Activated CD8-positive, alpha-beta memory T cell treated with anti-CD3 and anti-CD28 coated beads for 36 hours (primary cell): Measurements from ENCODE around the gene ALDH7A1. TPM values are rescaled to one million over a fixed set of nuclear protein-coding genes. Genes with fewer than 3 reads are reported as not detected.

Source experiments
- CTCF ChIA-PET: fragments of 350-600 bp; sonication (Branson Sonifier 250); formaldehyde crosslinking; loops from one replicate; lab custom pipeline; 2021; ENCODE audit warnings: antibody characterized with exemption; lab: Charles Lee
- POLR2A ChIA-PET: fragments of 350-600 bp; sonication (Branson Sonifier 250); formaldehyde crosslinking; loops from one replicate; lab custom pipeline; 2021; ENCODE audit warnings: antibody characterized with exemption; lab: Charles Lee
- total RNA-seq, 2 experiments: library from RNA; stranded (reverse); gene quantifications; one replicate each; pipeline ENCODE4 v1.2.3, GENCODE V29; 2021

Gene ALDH7A1
- total RNA-seq, 2 experiments from 2014 or later, result 6.6 to 6.8 TPM

DNA sequence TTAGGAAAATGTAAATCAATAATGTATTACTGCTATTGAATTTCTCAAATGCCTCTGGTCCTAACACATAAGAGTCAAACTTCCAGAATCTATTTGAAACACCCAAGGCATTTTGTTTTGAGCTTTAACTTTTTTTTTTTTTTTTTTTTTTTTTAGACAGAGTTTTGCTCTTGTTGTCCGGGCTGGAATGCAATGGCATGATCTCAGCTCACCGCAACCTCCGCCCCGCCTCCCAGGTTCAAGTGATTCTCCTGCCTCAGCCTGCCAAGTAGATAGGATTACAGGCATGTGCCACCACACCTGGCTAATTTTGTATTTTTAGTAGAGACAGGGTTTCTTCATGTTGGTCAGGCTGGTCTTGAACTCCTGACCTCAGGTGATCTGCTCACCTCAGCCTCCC, 75.8 kb downstream of the ALDH7A1 start:
- ChIA-PET POLR2A (interaction anchor here (0.6 kb wide), 1 partner anchor 96 kb away, joined by 6 read pairs; no protein-coding TSS in a partner anchor), CTCF (interaction anchor here (0.7 kb wide), 1 partner anchor 53 kb away, joined by 3 read pairs; no protein-coding TSS in a partner anchor)

DNA sequence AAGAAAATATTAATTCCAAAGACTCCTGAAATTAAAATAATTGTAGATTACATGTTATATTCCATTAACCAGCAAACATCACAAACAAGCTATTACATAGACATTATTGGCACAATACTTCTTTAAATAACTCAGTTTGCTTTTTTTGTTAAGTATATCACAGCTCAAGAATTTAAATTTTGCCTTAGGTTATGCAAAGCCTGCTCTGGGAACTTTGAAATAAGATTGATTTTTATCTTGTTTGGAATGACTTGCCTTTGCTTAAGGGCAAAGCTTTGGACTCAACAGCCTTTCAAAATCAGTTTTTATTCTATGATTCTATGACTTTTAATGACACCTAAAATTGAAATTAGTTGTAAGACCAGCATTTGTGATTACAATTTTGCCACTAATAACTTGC, 78.2 kb downstream of the ALDH7A1 start:
- ChIA-PET POLR2A (no interaction called here), CTCF (no interaction called here)

DNA sequence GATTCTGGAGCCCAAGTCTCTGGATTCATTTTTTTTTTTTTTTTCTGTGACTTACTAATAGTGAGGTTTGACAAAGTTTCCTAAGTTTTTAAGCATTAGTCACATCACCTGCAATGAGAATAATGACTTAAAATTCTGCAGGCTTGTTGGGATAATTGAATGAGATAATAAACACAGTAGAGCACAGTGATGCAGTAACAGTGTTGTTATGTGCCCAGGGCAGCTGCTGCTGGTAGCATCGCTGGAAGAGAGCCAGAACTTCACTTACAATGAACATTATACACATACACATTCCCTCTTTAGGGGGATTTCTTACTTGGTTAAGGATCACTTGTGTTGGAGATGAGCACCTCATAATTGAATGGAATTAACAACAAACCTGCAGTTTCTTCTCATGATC, 78.9 kb downstream of the ALDH7A1 start:
- CTCF ChIA-PET, result no interaction called here
- POLR2A ChIA-PET, result no interaction called here

DNA sequence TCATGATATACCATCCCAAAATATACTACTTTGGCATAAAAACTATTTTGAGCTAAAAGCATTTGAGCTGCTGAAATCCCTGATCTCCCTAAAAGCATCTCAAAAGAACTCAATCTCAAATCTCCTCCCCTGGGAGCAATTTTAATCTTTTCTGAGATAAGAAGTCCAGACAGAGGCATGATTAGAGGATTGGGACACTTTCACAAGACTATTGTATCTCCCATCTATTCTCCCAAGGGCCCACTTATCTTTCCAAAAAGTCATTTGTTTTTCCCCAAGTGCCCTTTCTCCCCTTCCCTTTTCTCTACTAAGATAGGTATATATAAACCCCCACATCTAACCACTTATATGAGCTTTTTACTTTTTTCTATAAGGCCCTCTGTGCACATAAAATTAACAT, 79.7 kb downstream of the ALDH7A1 start:
- ChIA-PET POLR2A (no interaction called here), CTCF (no interaction called here)

DNA sequence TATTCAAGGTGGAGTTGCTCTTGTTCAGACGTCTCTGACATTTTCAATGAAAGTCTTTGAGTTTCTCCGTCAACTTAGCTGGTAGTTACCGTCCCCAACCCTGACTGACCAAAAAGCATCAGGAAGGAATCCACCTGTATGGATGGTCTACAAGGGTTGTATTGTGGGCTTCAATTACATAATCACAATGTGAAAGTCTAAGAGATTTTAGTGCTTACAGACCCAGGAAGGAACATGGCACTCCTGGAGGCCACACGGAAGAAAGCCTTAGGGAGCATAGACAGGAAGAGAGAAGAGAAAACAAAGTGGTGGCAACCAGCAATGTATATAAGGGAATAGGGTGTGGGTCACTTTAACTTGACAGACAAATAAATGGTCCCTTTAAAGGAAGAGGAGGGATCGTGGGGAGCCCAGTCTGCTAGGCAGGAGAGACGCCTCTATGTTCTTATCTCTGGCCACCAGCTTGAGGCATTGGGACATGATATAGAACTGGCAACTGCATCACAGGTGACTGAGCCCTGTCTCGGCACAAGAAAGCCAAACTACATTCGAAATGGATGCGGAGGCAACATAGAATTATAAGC, 80.4 kb downstream of the ALDH7A1 start:
- ChIA-PET POLR2A (no interaction called here), CTCF (no interaction called here)

DNA sequence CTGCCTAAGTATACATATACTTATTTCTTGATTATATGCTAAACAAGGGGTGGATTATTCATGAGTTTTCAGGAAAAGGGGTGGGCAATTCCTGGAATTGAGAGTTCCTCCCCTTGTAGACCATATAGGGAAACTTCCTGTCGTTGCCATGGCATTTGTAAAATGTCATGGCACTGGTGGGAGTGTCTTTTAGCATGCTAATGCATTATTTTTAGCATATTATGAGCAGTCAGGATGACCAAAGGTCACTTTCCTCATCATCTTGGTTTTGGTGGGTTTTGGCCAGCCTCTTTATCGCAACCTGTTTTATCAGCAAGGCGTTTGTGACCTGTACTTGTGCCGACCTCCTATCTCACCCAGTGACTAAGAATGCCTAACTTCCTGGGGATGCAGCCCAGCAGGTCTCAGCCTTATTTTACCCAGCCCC, 80.9 kb downstream of the ALDH7A1 start:
- ChIA-PET CTCF (no interaction called here), POLR2A (no interaction called here)

DNA sequence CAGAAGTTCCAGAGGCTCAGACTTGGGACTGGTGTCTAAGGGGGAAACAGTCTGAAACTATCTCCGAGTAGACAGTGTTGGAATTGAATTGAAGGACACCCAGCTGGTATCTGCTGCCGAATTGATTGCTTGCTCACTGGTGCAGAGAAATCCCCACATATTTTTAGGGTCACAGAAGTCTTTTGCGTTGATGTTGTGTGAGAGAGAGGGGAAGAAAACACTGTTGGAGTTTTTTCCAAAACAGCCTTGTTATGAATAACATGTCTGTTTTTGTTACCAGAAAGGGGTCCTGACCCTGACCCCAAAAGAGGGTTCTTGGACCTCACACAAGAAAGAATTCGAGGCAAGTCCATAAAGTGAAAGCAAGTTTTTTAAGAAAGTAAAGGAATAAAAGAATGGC, 81.3 kb downstream of the ALDH7A1 start:
- ChIA-PET POLR2A (no interaction called here), CTCF (no interaction called here)

DNA sequence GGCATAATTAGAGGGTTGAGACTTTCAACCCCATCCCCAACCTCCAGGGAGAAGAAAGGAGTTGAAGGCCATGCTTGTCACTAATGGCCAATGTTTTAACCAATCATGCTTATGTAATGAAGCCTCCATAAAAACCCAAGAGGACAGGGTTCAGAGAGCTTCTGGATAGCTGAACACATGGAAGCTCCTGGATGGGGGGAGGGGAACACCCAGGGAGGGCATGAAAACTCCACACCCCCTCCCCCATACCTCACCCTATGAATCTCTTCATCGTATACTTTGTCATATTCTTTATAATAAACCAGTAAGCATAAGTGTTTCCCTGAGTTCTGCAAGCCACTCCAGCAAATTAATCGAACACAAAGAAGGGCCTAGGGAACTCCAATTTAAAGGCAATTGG, 81.7 kb downstream of the ALDH7A1 start:
- POLR2A ChIA-PET, result no interaction called here

DNA sequence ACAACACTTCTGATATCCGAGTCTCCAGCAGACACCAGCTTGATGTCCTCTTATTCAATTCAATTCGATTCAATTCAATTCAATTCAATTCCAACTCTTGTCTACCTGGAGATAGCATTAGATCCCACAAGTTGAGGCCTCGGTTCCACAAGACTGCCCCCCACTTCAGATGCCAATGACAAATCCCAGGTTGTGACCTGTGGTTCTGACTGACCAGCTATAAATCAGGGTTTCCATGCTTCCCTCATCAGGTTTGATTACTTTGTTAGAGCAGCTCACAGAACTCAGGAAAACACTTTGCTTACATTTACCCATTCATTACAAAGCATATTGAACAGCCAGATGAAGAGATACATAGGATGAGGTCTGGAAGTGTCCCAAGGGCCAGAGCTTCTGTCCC, 82.6 kb downstream of the ALDH7A1 start:
- ChIA-PET POLR2A (no interaction called here), CTCF (interaction anchor here (0.9 kb wide), 1 partner anchor 27 kb away, joined by 3 read pairs; no protein-coding TSS in a partner anchor)

More for the DNA sequence above, 81.7 kb downstream of the ALDH7A1 start:
- CTCF ChIA-PET, result no interaction called here

DNA sequence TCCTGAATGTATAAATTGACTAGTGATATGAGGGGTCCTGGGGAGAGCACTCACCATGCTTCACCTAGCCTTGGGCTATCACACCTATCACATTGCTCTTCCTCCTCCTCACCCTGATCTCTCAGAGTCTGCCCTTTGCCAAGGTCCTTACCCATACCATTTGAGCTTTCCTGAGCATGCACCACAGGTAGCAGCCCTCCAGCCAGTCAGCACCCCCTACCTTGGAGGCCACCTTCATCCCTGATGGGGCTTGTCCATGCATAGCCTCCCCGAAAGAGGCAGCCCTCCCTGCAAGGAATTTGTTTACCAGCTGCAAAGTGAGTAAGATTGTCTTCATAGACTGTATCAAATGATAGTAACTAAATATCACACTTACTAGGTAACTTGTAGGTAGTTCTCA, 83.1 kb downstream of the ALDH7A1 start:
- ChIA-PET POLR2A (no interaction called here), CTCF (interaction anchor here (0.9 to 1.0 kb wide), 2 partner anchors 12 to 27 kb away, joined by 3 to 4 read pairs; no protein-coding TSS in a partner anchor)

DNA sequence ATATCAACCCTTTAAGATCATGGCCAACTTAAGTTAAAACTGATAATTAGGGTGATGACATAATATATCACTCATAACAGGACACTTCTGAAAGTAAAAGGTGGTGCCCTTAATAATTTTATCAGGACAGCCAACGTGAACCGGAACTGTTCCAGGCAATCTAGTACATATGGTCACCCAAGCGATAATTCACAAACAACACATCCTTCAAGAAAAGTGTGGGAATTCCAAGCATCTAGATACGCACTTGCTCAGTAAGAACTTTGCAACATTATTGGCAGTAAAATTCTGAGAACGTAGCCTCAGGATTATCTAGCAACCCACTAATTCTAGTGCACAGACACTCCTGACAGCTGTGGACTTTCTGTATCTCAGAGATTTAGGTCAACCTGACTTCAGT, 85.7 kb downstream of the ALDH7A1 start:
- CTCF ChIA-PET, result no interaction called here
- POLR2A ChIA-PET, result no interaction called here

DNA sequence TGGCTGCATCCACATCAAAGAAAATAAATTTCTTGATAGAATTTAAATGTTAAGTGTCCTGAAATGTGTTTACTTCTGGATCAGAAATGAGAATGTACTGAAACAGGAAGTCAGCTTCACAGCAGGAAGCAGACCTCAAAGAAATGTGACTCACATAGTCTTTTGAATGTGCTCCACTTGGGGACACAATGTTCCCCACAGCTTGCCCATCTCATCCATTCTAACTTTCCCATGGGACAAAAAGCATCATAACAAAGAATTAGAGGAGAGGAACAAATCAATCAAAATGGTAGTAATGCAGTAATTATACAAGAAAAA, 86.1 kb downstream of the ALDH7A1 start:
- ChIA-PET POLR2A (no interaction called here), CTCF (no interaction called here)

DNA sequence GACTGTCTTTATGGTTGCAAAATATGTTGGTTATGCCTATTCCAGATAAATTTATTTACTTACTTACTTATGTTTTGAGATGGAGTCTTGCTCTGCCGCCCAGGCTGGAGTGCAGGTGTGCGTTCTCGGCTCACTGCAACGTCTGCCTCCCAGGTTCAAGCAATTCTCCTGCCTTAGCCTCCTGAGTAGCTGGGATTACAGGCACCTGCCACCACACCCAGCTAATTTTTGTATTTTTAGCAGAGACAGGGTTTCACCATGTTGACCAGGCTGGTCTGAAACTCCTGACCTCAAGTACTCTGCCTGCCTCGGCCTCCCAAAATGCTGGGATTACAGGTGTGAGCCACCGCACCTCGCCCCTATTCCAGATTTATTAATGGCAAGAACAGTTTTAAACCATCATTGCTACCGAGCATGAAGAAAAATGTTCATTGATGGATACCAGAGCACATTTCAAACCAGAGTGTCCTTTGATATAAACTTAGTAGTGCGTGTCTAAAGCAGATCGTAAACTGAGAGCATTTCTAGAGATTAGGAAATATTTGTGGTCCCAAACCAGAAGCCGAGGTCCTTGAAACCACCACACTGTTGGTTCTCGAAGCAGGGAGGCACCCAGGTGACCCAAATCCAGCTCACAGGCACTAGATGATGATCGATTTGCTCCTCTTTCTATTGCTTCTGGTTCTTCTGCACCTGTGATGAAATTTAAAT, 86.6 kb downstream of the ALDH7A1 start:
- ChIA-PET CTCF (no interaction called here), POLR2A (no interaction called here)

DNA sequence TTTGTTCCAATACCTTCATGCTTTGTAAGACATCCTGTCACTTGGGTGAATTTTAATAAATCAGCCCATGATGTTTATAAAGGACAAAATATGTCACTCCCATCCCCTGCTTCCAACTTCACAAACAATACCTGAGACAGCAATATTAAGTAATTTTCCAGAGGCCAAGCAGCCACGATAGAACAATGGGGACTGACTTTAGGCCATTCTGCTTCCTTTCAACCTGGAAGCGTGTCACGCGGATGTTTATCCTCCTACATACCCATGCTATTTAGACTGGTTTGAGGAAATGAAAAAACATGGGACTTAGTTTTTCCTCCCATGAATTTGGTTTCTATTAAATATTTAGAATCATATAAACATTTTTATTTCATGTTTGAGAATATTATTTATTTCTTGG, 88.9 kb downstream of the ALDH7A1 start:
- ChIA-PET POLR2A (no interaction called here), CTCF (no interaction called here)

DNA sequence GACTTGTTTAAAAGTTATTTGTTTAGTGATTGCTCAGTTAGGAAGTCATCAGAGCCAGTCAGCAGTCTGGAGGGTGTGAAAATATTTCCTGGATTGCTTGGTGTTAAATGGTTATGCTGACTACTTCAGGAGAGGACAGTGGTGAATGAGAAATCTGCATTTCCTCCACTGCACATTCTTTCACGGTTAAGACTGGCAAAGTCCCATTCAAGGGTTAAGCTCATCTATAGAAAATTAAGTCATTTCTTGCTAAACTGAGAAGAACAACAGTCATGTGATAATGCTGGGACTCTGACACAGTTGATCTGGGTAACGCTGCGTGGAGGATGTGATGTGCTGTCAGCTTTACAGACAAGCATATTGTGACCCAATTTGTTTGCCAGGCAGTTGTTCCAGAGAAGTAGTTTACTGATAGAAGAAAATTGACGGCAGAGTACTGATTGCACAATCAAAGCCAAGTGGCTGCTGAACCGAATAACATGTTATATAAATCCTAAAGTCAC, 91.4 kb downstream of the ALDH7A1 start:
- ChIA-PET POLR2A (no interaction called here), CTCF (no interaction called here)

DNA sequence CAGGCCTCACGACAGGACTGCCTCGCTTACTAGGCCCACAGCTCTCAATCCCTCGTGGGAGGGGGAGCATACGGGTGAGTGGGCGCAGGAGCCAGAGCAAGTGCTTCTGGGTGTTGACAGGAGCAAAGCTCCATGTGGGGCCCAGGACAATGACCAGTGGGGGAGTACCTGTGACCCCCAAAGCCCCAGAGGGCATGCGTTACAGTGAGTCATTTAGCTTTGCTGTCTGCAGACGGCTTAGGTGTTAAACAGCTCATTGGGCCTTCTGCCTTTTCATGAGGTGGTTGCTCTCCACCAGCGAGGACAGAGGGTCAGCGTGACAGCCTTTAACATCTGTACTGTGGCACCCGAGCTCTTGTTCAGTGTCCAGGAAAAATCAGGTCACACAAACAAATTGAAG, 93.6 kb downstream of the ALDH7A1 start:
- CTCF ChIA-PET, result interaction anchor here (0.6 to 2.9 kb wide), 3 partner anchors 100 to 504 kb away, joined by 3 to 17 read pairs (median 5); no protein-coding TSS in a partner anchor
- POLR2A ChIA-PET, result no interaction called here

DNA sequence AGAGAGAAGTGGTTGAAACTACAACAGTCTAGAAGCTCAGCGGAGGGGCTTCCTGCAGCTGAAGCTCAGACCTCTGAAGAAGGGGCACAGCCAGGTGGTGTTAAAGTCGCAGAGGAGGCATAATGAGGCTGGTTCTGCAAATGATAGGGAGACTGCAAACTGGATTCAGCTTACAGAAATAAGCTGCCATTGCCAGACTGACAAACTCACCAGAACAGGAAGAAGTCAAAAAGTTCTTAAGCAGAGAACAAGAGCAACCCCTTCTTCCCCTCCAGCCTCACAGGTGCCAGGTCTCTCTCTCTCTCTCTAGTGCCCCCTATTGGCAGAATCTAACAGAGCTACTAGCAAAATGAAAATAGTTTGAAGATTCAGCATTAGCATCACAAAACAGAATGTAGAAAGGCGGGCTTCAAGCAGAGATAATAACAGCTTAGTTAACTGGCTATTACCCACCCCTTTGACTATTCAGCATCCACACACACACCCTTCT, 95.1 kb downstream of the ALDH7A1 start:
- POLR2A ChIA-PET, result no interaction called here

DNA sequence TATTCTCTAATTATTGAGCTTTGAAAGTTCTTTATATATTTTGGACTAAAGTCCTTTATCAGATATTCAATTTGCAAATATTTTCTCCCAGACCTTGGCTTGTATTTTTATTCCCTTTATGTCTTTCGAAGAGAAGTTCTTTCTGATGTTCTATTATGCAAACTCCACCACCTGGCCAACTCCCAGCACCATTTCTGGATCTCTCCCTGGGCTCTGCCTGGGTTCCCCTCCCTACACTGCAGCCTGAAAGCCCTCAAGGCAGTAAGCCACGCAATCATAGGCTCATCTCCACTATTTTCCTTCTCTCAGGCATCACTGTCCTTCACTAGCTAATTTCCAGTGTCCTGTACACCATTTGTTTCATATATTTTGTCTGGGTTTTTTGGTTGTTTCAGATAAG, 95.7 kb downstream of the ALDH7A1 start:
- ChIA-PET CTCF (interaction anchor here (0.7 to 2.9 kb wide), 11 partner anchors 8 to 161 kb away, joined by 3 to 17 read pairs (median 3); no protein-coding TSS in a partner anchor), POLR2A (no interaction called here)

More for the DNA sequence above, 95.1 kb downstream of the ALDH7A1 start:
- CTCF ChIA-PET, result interaction anchor here (0.7 to 2.9 kb wide), 15 partner anchors 8 to 165 kb away, joined by 3 to 17 read pairs (median 4); no protein-coding TSS in a partner anchor

DNA sequence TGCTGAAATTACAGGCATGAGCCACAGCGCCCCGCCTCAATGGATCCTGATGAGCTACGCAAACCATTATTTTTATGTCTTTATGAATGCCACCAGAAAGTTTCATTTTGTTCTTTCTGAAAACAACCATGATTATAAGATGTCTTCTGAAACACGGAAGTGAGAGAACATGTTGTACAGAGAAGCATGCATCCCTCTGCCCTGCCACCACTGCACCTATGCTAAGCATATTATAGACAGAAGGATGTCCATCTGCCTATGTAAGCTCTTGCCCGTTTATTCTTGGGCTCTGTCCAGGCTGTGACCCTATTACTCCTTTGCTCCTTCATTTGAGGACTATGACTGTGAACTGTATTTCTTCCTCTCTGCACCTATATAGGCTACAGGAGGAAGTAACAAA, 97.5 kb downstream of the ALDH7A1 start:
- CTCF ChIA-PET, result no interaction called here
- POLR2A ChIA-PET, result no interaction called here

DNA sequence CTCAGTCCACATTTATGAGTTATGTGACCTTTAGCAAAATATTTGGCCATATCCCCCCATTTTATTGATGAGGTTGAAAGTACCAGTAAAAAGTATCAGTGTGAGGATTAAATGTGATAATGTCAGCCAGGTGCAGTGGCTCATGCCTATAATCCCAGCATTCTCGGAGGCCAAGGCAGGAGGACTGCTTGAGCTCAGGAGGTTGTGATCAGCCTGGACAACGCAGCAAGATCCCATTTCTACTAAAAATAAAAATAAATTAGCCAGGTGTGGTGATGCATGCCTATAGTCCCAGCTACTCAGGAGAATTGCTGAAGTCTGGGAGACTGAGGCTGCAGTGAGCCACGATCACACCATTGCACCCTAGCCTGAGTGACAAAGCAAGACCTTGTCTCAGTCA, 100.6 kb downstream of the ALDH7A1 start:
- POLR2A ChIA-PET, result no interaction called here
- CTCF ChIA-PET, result no interaction called here
